BLaER1 treated with 17β-estradiol and CSF1 and Interleukin-3, amounts not matched to agents 10 nM and 100 nM (cell line): ENCODE results near the gene CDK16.
"Not testable (repeated sequence)": the region's sequence is repeated elsewhere in the genome, so short reads cannot be mapped to it uniquely, and the experiment has no call there.

Source experiments
- H3K27ac ChIP-seq, 11 experiments: shearing (Covaris generic); formaldehyde crosslinking; 2 replicates each; pipeline ENCODE4 v1.8.1; 2022
- H3K27me3 ChIP-seq, 11 experiments: shearing (Covaris generic); formaldehyde crosslinking; 2 replicates each; pipeline ENCODE4 v1.8.1; 2022
- H3K36me3 ChIP-seq, 11 experiments: shearing (Covaris generic); formaldehyde crosslinking; 2 replicates each; pipeline ENCODE4 v1.8.1; 2022
- H3K4me1 ChIP-seq, 10 experiments: shearing (Covaris generic); formaldehyde crosslinking; 2 replicates each; pipeline ENCODE4 v1.8.1; 2022
- H3K4me2 ChIP-seq, 11 experiments: shearing (Covaris generic); formaldehyde crosslinking; 2 replicates each; pipeline ENCODE4 v1.8.1; 2022
- H3K4me3 ChIP-seq, 10 experiments: shearing (Covaris generic); formaldehyde crosslinking; 2 replicates each; pipeline ENCODE4 v1.8.1; 2022
- H3K9ac ChIP-seq, 11 experiments: shearing (Covaris generic); formaldehyde crosslinking; 2 replicates each; pipeline ENCODE4 v1.8.1; 2022
- H3K9me3 ChIP-seq, 11 experiments: shearing (Covaris generic); formaldehyde crosslinking; replicated peaks in 1 of 11; 2 replicates each; pipeline ENCODE4 v1.8.1; 2022
- H4K20me1 ChIP-seq, 11 experiments: shearing (Covaris generic); formaldehyde crosslinking; 2 replicates each; pipeline ENCODE4 v1.8.1; 2022
- Cebpa-rat ChIP-seq, 11 experiments: shearing (Covaris generic); IDR thresholded peaks; 2 replicates each; pipeline ENCODE4 v1.8.1; 2022

The CDK16 gene

GRCh38 chrX:47248576-47248975 is 30.1 kb downstream of the CDK16 start:
- Histone ChIP-seq H3K9me3 (peaks cover 0 to 12% (median 0%) of the 10 kb centered on the region in 11 experiments; a peak in 5 of 22 replicates), H3K4me2 (no peak overlapping the region), H3K36me3 (peaks cover 0 to 49% (median 22%) of the 10 kb centered on the region in 11 experiments; a peak in 16 of 22 replicates), H3K27ac (no peak overlapping the region), H3K9ac (no peak overlapping the region), H3K27me3 (peaks cover 42 to 86% (median 75%) of the 10 kb centered on the region in 11 experiments), H3K4me3 (no peak overlapping the region), H4K20me1 (peaks cover 0 to 46% (median 4%) of the 10 kb centered on the region in 11 experiments; a peak in 10 of 22 replicates), H3K4me1 (no peaks in the 10 kb centered on the region)
- TF ChIP-seq Cebpa-rat (IDR thresholded peaks at IDR 0.05) = no peak

GRCh38 chrX:47250017-47250347 is 31.5 kb downstream of the CDK16 start:
- H3K36me3 ChIP-seq = peaks cover 0 to 35% (median 9%) of the 10 kb centered on the region in 11 experiments; a peak in 14 of 22 replicates
- peaks cover 0 to 18% (median 0%) of the 10 kb centered on the region in 11 experiments; a peak in 5 of 22 replicates for H3K9me3 ChIP-seq
- H3K4me1 ChIP-seq = no peaks in the 10 kb centered on the region
- no peak overlapping the region for H3K9ac ChIP-seq
- no peak for TF ChIP-seq Cebpa-rat (IDR thresholded peaks at IDR 0.05)
- H3K4me2 ChIP-seq = no peak overlapping the region
- peaks cover 40 to 86% (median 73%) of the 10 kb centered on the region in 11 experiments for H3K27me3 ChIP-seq
- H3K4me3 ChIP-seq = no peak overlapping the region
- H3K27ac ChIP-seq = no peak overlapping the region
- H4K20me1 ChIP-seq = peaks cover 0 to 35% (median 0%) of the 10 kb centered on the region in 11 experiments; a peak in 10 of 22 replicates

- H3K4me3 ChIP-seq, H3K27ac ChIP-seq, H3K9ac ChIP-seq, H3K4me1 ChIP-seq, H4K20me1 ChIP-seq, H3K36me3 ChIP-seq, H3K4me2 ChIP-seq: not testable (repeated sequence)
- H3K9me3 ChIP-seq = peaks cover 0 to 16% (median 0%) of the 10 kb centered on the region in 11 experiments; a peak in 6 of 22 replicates
- H3K27me3 ChIP-seq = peaks cover 63 to 99% (median 87%) of the 10 kb centered on the region in 11 experiments
Measured at GRCh38 chrX:47257620-47258019, 39.1 kb downstream of the CDK16 start.

- Histone ChIP-seq H3K4me3 (no peak overlapping the region), H3K36me3 (no peaks in the 10 kb centered on the region), H3K27me3 (peaks cover 60 to 95% (median 86%) of the 10 kb centered on the region in 11 experiments), H3K9ac (no peak overlapping the region), H3K4me1 (peaks cover 0 to 13% (median 0%) of the 10 kb centered on the region in 10 experiments; a peak in 6 of 20 replicates), H3K9me3 (no peaks in the 10 kb centered on the region), H3K4me2 (peak overlapping the region in 3 of 11 experiments; percentile 24 to 43 (median 40); a peak in 4 of 22 replicates), H3K27ac (peak overlapping the region in 2 of 11 experiments; percentile 30 to 56; a peak in 3 of 22 replicates), H4K20me1 (no peaks in the 10 kb centered on the region; a peak in 2 of 22 replicates)
- TF ChIP-seq Cebpa-rat (IDR thresholded peaks at IDR 0.05) = no peak
Measured at GRCh38 chrX:47264483-47265173, 46.1 kb downstream of the CDK16 start.

GRCh38 chrX:47266643-47267042 is 48.2 kb downstream of the CDK16 start:
- peaks cover 56 to 92% (median 82%) of the 10 kb centered on the region in 11 experiments for H3K27me3 ChIP-seq
- H3K36me3 ChIP-seq = no peaks in the 10 kb centered on the region
- no peaks in the 10 kb centered on the region; a peak in 1 of 22 replicates for H4K20me1 ChIP-seq
- TF ChIP-seq Cebpa-rat (IDR thresholded peaks at IDR 0.05) = no peak
- no peaks in the 10 kb centered on the region for H3K9me3 ChIP-seq
- H3K4me1 ChIP-seq = peaks cover 0 to 17% (median 0%) of the 10 kb centered on the region in 10 experiments; a peak in 6 of 20 replicates
- no peak overlapping the region for H3K9ac ChIP-seq
- H3K4me3 ChIP-seq = no peak overlapping the region
- no peak overlapping the region for H3K4me2 ChIP-seq
- no peak overlapping the region for H3K27ac ChIP-seq

GRCh38 chrX:47272013-47272408 is 53.5 kb downstream of the CDK16 start:
- Histone ChIP-seq H3K4me2 (no peak overlapping the region), H3K9ac (no peak overlapping the region), H3K27ac (no peak overlapping the region), H3K36me3 (no peaks in the 10 kb centered on the region), H3K4me3 (no peak overlapping the region), H3K4me1 (peaks cover 0 to 8% (median 0%) of the 10 kb centered on the region in 10 experiments; a peak in 3 of 20 replicates), H3K9me3 (no peaks in the 10 kb centered on the region), H4K20me1 (no peaks in the 10 kb centered on the region; a peak in 1 of 22 replicates), H3K27me3 (peaks cover 52 to 92% (median 83%) of the 10 kb centered on the region in 11 experiments)
- no peak for TF ChIP-seq Cebpa-rat (IDR thresholded peaks at IDR 0.05)

GRCh38 chrX:47273011-47273730 is 54.7 kb downstream of the CDK16 start:
- TF ChIP-seq Cebpa-rat (IDR thresholded peaks at IDR 0.05) = no peak
- no peaks in the 10 kb centered on the region; a peak in 1 of 22 replicates for H4K20me1 ChIP-seq
- H3K9ac ChIP-seq = no peak overlapping the region
- H3K27me3 ChIP-seq = peaks cover 59 to 97% (median 88%) of the 10 kb centered on the region in 11 experiments
- no peaks in the 10 kb centered on the region for H3K9me3 ChIP-seq
- peaks cover 0 to 8% (median 0%) of the 10 kb centered on the region in 10 experiments; a peak in 2 of 20 replicates for H3K4me1 ChIP-seq
- H3K27ac ChIP-seq = no peak overlapping the region
- no peak overlapping the region for H3K4me3 ChIP-seq
- no peaks in the 10 kb centered on the region for H3K36me3 ChIP-seq
- H3K4me2 ChIP-seq = no peak overlapping the region

GRCh38 chrX:47278691-47279090 is 60.2 kb downstream of the CDK16 start:
- Histone ChIP-seq H3K9ac (no peak overlapping the region), H4K20me1 (no peaks in the 10 kb centered on the region; a peak in 1 of 22 replicates), H3K4me3 (no peak overlapping the region), H3K27ac (no peak overlapping the region), H3K9me3 (no peaks in the 10 kb centered on the region), H3K36me3 (no peaks in the 10 kb centered on the region), H3K27me3 (peaks cover 67 to 97% (median 93%) of the 10 kb centered on the region in 11 experiments), H3K4me1 (no peaks in the 10 kb centered on the region), H3K4me2 (no peak overlapping the region)
- no peak for TF ChIP-seq Cebpa-rat (IDR thresholded peaks at IDR 0.05)
